Neural crest cell (in vitro differentiated cells): ENCODE results near the gene CGNL1. TPM values are rescaled to one million over a fixed set of nuclear protein-coding genes. Genes with fewer than 3 reads are reported as not detected.

Experiments
- DNase-seq: peaks from one replicate; pipeline ENCODE4 v3.0.0; 2021; ENCODE audit warnings: low read depth, mixed read lengths, low spot score
- H3K27ac Mint-ChIP-seq: one replicate; pipeline ENCODE4 v1.8.0; 2021; ENCODE audit warnings: mild to moderate bottlenecking, mixed read lengths; ENCODE audit not compliant: unreplicated experiment
- H3K27me3 Mint-ChIP-seq: 2 replicates; pipeline ENCODE4 v1.8.0; 2021; ENCODE audit warnings: low read depth, mild to moderate bottlenecking, mixed read lengths
- H3K36me3 Mint-ChIP-seq: 2 replicates; pipeline ENCODE4 v1.8.0; 2021; ENCODE audit warnings: low read depth, mild to moderate bottlenecking, mixed read lengths
- H3K4me1 Mint-ChIP-seq: 2 replicates; pipeline ENCODE4 v1.8.0; 2021; ENCODE audit warnings: mixed read lengths
- H3K4me3 Mint-ChIP-seq: one replicate; pipeline ENCODE4 v1.8.0; 2021; ENCODE audit warnings: mild to moderate bottlenecking, mixed read lengths
- H3K9me3 Mint-ChIP-seq: 2 replicates; pipeline ENCODE4 v1.8.0; 2021; ENCODE audit warnings: mixed read lengths
- CTCF ChIP-seq: fragments of 200-600 bp; sonication (generic); conservative IDR thresholded peaks from 2 replicates; pipeline ENCODE4 v1.5.0; 2021; ENCODE audit warnings: antibody characterized with exemption, mild to moderate bottlenecking
- total RNA-seq: library from RNA; stranded (reverse); gene quantifications from 2 replicates; pipeline ENCODE4 v1.2.1, GENCODE V29; 2021

The CGNL1 gene
- total RNA-seq, 1 donor from 2014 or later = 1.2 TPM

GRCh38 chr15:57550640-57551039 is 174.3 kb downstream of the CGNL1 start:
- Mint-ChIP-seq H3K27ac (no peak overlapping the region), H3K36me3 (no peaks in the 10 kb centered on the region), H3K4me3 (no peak overlapping the region), H3K9me3 (no peaks in the 10 kb centered on the region), H3K4me1 (peaks cover 19% of the 10 kb centered on the region), H3K27me3 (no peaks in the 10 kb centered on the region)
- no peak for DNase-seq
- TF ChIP-seq CTCF = no peak

GRCh38 chr15:57551715-57552677 is 175.7 kb downstream of the CGNL1 start:
- DNase-seq = no peak
- Mint-ChIP-seq H3K9me3 (no peaks in the 10 kb centered on the region), H3K27me3 (no peaks in the 10 kb centered on the region), H3K4me1 (peaks cover 19% of the 10 kb centered on the region), H3K4me3 (no peak overlapping the region), H3K27ac (no peak overlapping the region), H3K36me3 (no peaks in the 10 kb centered on the region)
- no peak for TF ChIP-seq CTCF

- H3K4me3 Mint-ChIP-seq = no peak overlapping the region
- H3K4me1 Mint-ChIP-seq = peaks cover 19% of the 10 kb centered on the region
- H3K27me3 Mint-ChIP-seq = no peaks in the 10 kb centered on the region
- DNase-seq = no peak
- H3K36me3 Mint-ChIP-seq = no peaks in the 10 kb centered on the region
- H3K9me3 Mint-ChIP-seq = no peaks in the 10 kb centered on the region
- peak overlapping the region; percentile 22 for H3K27ac Mint-ChIP-seq
- no peak for TF ChIP-seq CTCF
Measured at GRCh38 chr15:57552678-57553334, 176.5 kb downstream of the CGNL1 start.

- Mint-ChIP-seq H3K4me3 (no peak overlapping the region), H3K36me3 (no peaks in the 10 kb centered on the region)
Measured at GRCh38 chr15:57553526-57553925, 177.2 kb downstream of the CGNL1 start.

More at GRCh38 chr15:57553526-57553925, 177.2 kb downstream of the CGNL1 start:
- DNase-seq = no peak
- no peak for TF ChIP-seq CTCF
- Mint-ChIP-seq H3K27ac (no peak overlapping the region), H3K4me1 (peaks cover 19% of the 10 kb centered on the region), H3K27me3 (no peaks in the 10 kb centered on the region), H3K9me3 (no peaks in the 10 kb centered on the region)
